ENCODE results near the gene SND1.

SND1 gene

GRCh38 chr7:128129224-128129864 lies 477.4 kb downstream of the SND1 start:
- no peak for TF ChIP-seq CTCF (IDR thresholded peaks at IDR 0.05; ENCODE audit: low read depth, low read length, missing control alignments)
- no peak overlapping the region for H3K4me3 ChIP-seq (replicated peaks; ENCODE audit: low read depth, low read length)
- no peak for DNase-seq (ENCODE audit: extremely low read depth, low read depth)

- TF ChIP-seq CTCF (IDR thresholded peaks at IDR 0.05; ENCODE audit: low read depth, low read length, missing control alignments) = no peak
- H3K4me3 ChIP-seq (replicated peaks; ENCODE audit: low read depth, low read length) = no peak overlapping the region
- DNase-seq (ENCODE audit: extremely low read depth, low read depth) = no peak
Observed at GRCh38 chr7:128131115-128131514, 479.1 kb downstream of the SND1 start.

GRCh38 chr7:128131731-128132130 lies 479.7 kb downstream of the SND1 start:
- no peak for TF ChIP-seq CTCF (IDR thresholded peaks at IDR 0.05; ENCODE audit: low read depth, low read length, missing control alignments)
- no peak overlapping the region for H3K4me3 ChIP-seq (replicated peaks; ENCODE audit: low read depth, low read length)
- DNase-seq (ENCODE audit: extremely low read depth, low read depth) = no peak

- TF ChIP-seq CTCF (IDR thresholded peaks at IDR 0.05; ENCODE audit: low read depth, low read length, missing control alignments) = no peak
- no peak for DNase-seq (ENCODE audit: extremely low read depth, low read depth)
- H3K4me3 ChIP-seq (replicated peaks; ENCODE audit: low read depth, low read length) = no peak overlapping the region
Observed at GRCh38 chr7:128132426-128133069, 480.6 kb downstream of the SND1 start.

GRCh38 chr7:128135159-128135514 lies 483.1 kb downstream of the SND1 start:
- H3K4me3 ChIP-seq (replicated peaks; ENCODE audit: low read depth, low read length) = no peak overlapping the region; the same call in 1 of the 2 replicates
- no peak for TF ChIP-seq CTCF (IDR thresholded peaks at IDR 0.05; ENCODE audit: low read depth, low read length, missing control alignments)
- DNase-seq (ENCODE audit: extremely low read depth, low read depth) = no peak

GRCh38 chr7:128135515-128136214 lies 483.7 kb downstream of the SND1 start:
- peak; percentile 19 for DNase-seq (ENCODE audit: extremely low read depth, low read depth)
- peak overlapping the region; percentile 45 for H3K4me3 ChIP-seq (replicated peaks; ENCODE audit: low read depth, low read length)
- peak; percentile 64 for TF ChIP-seq CTCF (IDR thresholded peaks at IDR 0.05; ENCODE audit: low read depth, low read length, missing control alignments)
